A673 (cell line): Measurements from ENCODE around the gene VPS9D1.

Experiments used
- CTCF ChIP-seq: fragments of 300-800, 200-600 bp; sonication (generic); conservative IDR thresholded peaks from 2 replicates; pipeline ENCODE4 v1.5.1; 2017; ENCODE audit warnings: low read depth, mild to moderate bottlenecking, antibody characterized with exemption, low read length, moderate library complexity, mixed read lengths
- EZH2 ChIP-seq: fragments of 200-600 bp; sonication (generic); IDR thresholded peaks from 2 replicates; pipeline ENCODE4 v1.6.1; 2017; ENCODE audit warnings: borderline replicate concordance, low read depth, mild to moderate bottlenecking, mixed read lengths, antibody characterized with exemption, low read length; ENCODE audit not compliant: poor library complexity, severe bottlenecking

- TF ChIP-seq CTCF: no peak
- no peak for TF ChIP-seq EZH2
Observed at GRCh38 chr16:89670496-89671431, 49.9 kb downstream of the VPS9D1 start.
